IMR-90 (cell line): ENCODE results near the gene MAP1LC3B2. TPM values are rescaled to one million over a fixed set of nuclear protein-coding genes. Genes with fewer than 3 reads are reported as not detected.
"Not testable (repeated sequence)": the region's sequence is repeated elsewhere in the genome, so short reads cannot be mapped to it uniquely, and the experiment has no call there.

ENCODE experiments used
- ATAC-seq: fragments of 200-7000 bp; cut with Tn5 transposase; 2 replicates; pipeline ENCODE4 v1.9.1; 2020; ENCODE audit warnings: low read depth, mild to moderate bottlenecking, moderate library complexity
- BruUV-seq: library from RNA; stranded (reverse); fragments of 400-500 nt; replicated peaks from 2 replicates; lab custom pipeline; 2021; lab: Mats Ljungman, UMichigan
- CTCF ChIA-PET: fragments of 300-600 bp; formaldehyde crosslinking; extraction: SDS; loops from one replicate; lab custom pipeline; 2021; ENCODE audit warnings: antibody characterized with exemption; lab: Yijun Ruan, JAX
- POLR2A ChIA-PET: fragments of 300-600 bp; sonication (Branson Sonifier 250); formaldehyde crosslinking; loops from one replicate; lab custom pipeline; 2022; ENCODE audit warnings: antibody characterized with exemption; ENCODE audit not compliant: unreplicated experiment; lab: Charles Lee
- DNase-seq: peaks from one replicate; pipeline ENCODE4 v3.0.0; 2013
- H2AFZ ChIP-seq: replicated peaks from 2 replicates; pipeline ENCODE3; 2013; ENCODE audit warnings: low read length, mild to moderate bottlenecking; ENCODE audit not compliant: poor library complexity
- H2AK5ac ChIP-seq: 2 replicates; pipeline ENCODE4 v1.6.1; 2013; ENCODE audit warnings: low read depth, low read length, inconsistent platforms
- H2AK9ac ChIP-seq: replicated peaks from 2 replicates; pipeline ENCODE3; 2013; ENCODE audit warnings: mild to moderate bottlenecking, low read depth, low read length, moderate library complexity; ENCODE audit not compliant: poor library complexity
- H2BK120ac ChIP-seq: 2 replicates; pipeline ENCODE4 v1.6.1; 2013; ENCODE audit warnings: low read depth, low read length, inconsistent platforms
- H2BK15ac ChIP-seq: 3 replicates; pipeline ENCODE4 v1.6.1; 2013; ENCODE audit warnings: low read depth, low read length, inconsistent platforms
- H2BK20ac ChIP-seq: 2 replicates; pipeline ENCODE4 v1.6.1; 2013; ENCODE audit warnings: low read depth, mild to moderate bottlenecking, inconsistent platforms, low read length, moderate library complexity
- H2BK5ac ChIP-seq: 2 replicates; pipeline ENCODE4 v1.6.1; 2013; ENCODE audit warnings: mild to moderate bottlenecking, low read depth, low read length, inconsistent platforms; ENCODE audit not compliant: poor library complexity, severe bottlenecking
- H3K14ac ChIP-seq: replicated peaks from 2 replicates; pipeline ENCODE4 v1.6.1; 2013; ENCODE audit warnings: low read depth, low read length, inconsistent platforms
- H3K18ac ChIP-seq: 2 replicates; pipeline ENCODE4 v1.6.1; 2013; ENCODE audit warnings: low read depth, low read length, control low read depth
- H3K23ac ChIP-seq: 2 replicates; pipeline ENCODE4 v1.6.1; 2013; ENCODE audit warnings: low read depth, low read length, inconsistent platforms
- H3K27ac ChIP-seq: 2 replicates; pipeline ENCODE4 v1.5.1; 2013; ENCODE audit warnings: mild to moderate bottlenecking, control low read depth, low read length; ENCODE audit not compliant: insufficient read depth
- H3K27me3 ChIP-seq: 2 replicates; pipeline ENCODE4 v1.6.1; 2013; ENCODE audit warnings: low read length; ENCODE audit not compliant: control insufficient read depth, insufficient read depth
- H3K36me3 ChIP-seq: 2 replicates; pipeline ENCODE4 v1.6.1; 2013; ENCODE audit warnings: low read length, mixed read lengths; ENCODE audit not compliant: control insufficient read depth, insufficient read depth
- H3K4ac ChIP-seq: 2 replicates; pipeline ENCODE4 v1.6.1; 2013; ENCODE audit warnings: low read depth, low read length, inconsistent platforms
- H3K4me1 ChIP-seq: 2 replicates; pipeline ENCODE4 v1.6.1; 2013; ENCODE audit warnings: low read length, mixed read lengths; ENCODE audit not compliant: control insufficient read depth, insufficient read depth
- H3K4me2 ChIP-seq: 2 replicates; pipeline ENCODE4 v1.6.1; 2013; ENCODE audit warnings: low read depth, mild to moderate bottlenecking, control low read depth, low read length, moderate library complexity
- H3K4me3 ChIP-seq: 2 replicates; pipeline ENCODE4 v1.5.1; 2013; ENCODE audit warnings: low read depth, mild to moderate bottlenecking, control low read depth, low read length, moderate library complexity; ENCODE audit not compliant: insufficient read depth
- H3K56ac ChIP-seq: 2 replicates; pipeline ENCODE4 v1.6.1; 2013; ENCODE audit warnings: low read length, inconsistent platforms; ENCODE audit not compliant: insufficient read depth; ENCODE audit errors: extremely low read depth
- H3K79me1 ChIP-seq, 2 experiments: 2 replicates each; pipeline ENCODE4 v1.6.1; 2013; ENCODE audit warnings: low read length in 2 of 2, inconsistent platforms in 1 of 2, low read depth in 1 of 2
- H3K9ac ChIP-seq: 2 replicates; pipeline ENCODE4 v1.6.1; 2013; ENCODE audit warnings: low read depth, low read length, control low read depth
- H3K9me1 ChIP-seq: 2 replicates; pipeline ENCODE4 v1.6.1; 2013; ENCODE audit warnings: low read length, inconsistent platforms; ENCODE audit not compliant: insufficient read depth
- H3K9me3 ChIP-seq: 2 replicates; pipeline ENCODE4 v1.6.1; 2013; ENCODE audit warnings: low read length; ENCODE audit not compliant: control insufficient read depth, insufficient read depth
- H4K20me1 ChIP-seq: 2 replicates; pipeline ENCODE4 v1.6.1; 2013; ENCODE audit warnings: low read length, inconsistent platforms; ENCODE audit not compliant: insufficient read depth
- H4K5ac ChIP-seq: 2 replicates; pipeline ENCODE4 v1.6.1; 2013; ENCODE audit warnings: mild to moderate bottlenecking, low read depth, low read length, control low read depth
- H4K8ac ChIP-seq, 2 experiments: 2 replicates each; pipeline ENCODE4 v1.6.1; 2013; ENCODE audit warnings: low read depth in 2 of 2, low read length in 2 of 2, control low read depth in 1 of 2, inconsistent platforms in 1 of 2
- H4K91ac ChIP-seq: 2 replicates; pipeline ENCODE4 v1.6.1; 2013; ENCODE audit warnings: low read depth, low read length, inconsistent platforms; ENCODE audit not compliant: insufficient read depth
- WGBS, 2 experiments: methylation state at CpG; one replicate each; pipeline versions ENCODE4 v1.1.5 to v1.1.7; 2013; ENCODE audit warnings: missing lambda C conversion rate in 2 of 2; ENCODE audit not compliant: insufficient read length in 1 of 2; ENCODE audit errors: extremely low coverage in 2 of 2; 5-methylcytosine and 5-hydroxymethylcytosine counted together
- dilution Hi-C: fragments of 300-500 bp; cut with HindIII; formaldehyde crosslinking; loops from one replicate; pipeline ENCODE4 v1.14.3; 2018; ENCODE audit warnings: low sequenced_read_pairs; ENCODE audit not compliant: unreplicated experiment
- in situ Hi-C: fragments of 300-500 bp; cut with MboI; formaldehyde crosslinking; loops from 3 replicates; pipeline ENCODE4 v1.14.3; 2019; ENCODE audit warnings: low sequenced_read_pairs, inconsistent platforms, mixed read lengths
- intact Hi-C: fragments of 100-400 bp; cut with micrococcal nuclease; formaldehyde crosslinking; loops from 2 replicates; pipeline ENCODE4 v1.10.0; 2022
- polyA plus RNA-seq, 3 experiments: library from polyadenylated mRNA; depleted of rRNA; stranded (reverse); fragments of >200 nt; gene quantifications; 2 replicates each; pipeline ENCODE4 v1.2.3, GENCODE V29; 2012; ENCODE audit warnings: low replicate concordance in 1 of 3
- total RNA-seq: library from RNA; depleted of rRNA; stranded (reverse); fragments of >200 nt; gene quantifications from 2 replicates; pipeline ENCODE4 v1.2.3, GENCODE V29; 2012

Gene MAP1LC3B2
- total and polyA plus RNA-seq, 2 of the 4 experiments (the other 2 are of a cell fraction): 1.4 TPM; not detected in 1

DNA sequence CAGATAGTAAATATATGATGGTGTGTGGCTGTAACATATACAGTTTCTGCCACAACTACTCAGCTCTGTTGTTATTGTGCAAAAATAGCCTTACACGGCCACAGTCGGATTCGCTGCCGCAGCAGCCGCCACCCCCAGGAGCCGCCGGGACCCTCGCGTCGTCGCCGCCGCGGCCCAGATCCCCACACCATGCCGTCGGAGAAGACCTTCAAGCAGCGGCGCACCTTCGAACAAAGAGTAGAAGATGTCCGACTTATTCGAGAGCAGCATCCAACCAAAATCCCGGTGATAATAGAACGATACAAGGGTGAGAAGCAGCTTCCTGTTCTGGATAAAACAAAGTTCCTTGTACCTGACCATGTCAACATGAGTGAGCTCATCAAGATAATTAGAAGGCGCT is 16.6 kb downstream of the MAP1LC3B2 start:
- intact Hi-C loops: loop anchor here (2.0 to 5.0 kb wide), 2 partner anchors 19 to 98 kb away; no protein-coding TSS in a partner anchor
- H2AK5ac ChIP-seq, H3K23ac ChIP-seq, H2BK15ac ChIP-seq, H2AK9ac ChIP-seq, H3K79me1 ChIP-seq, H3K4me3 ChIP-seq, H3K14ac ChIP-seq, H4K91ac ChIP-seq, H3K4me2 ChIP-seq, H3K36me3 ChIP-seq, in situ Hi-C loops, ATAC-seq, H3K9me3 ChIP-seq, H3K18ac ChIP-seq, H2BK20ac ChIP-seq, H3K9ac ChIP-seq, H3K4ac ChIP-seq, H2AFZ ChIP-seq, POLR2A ChIA-PET, H4K5ac ChIP-seq, H3K27ac ChIP-seq, H2BK120ac ChIP-seq, CTCF ChIA-PET, H3K27me3 ChIP-seq, H3K4me1 ChIP-seq, H3K56ac ChIP-seq, H4K8ac ChIP-seq, H2BK5ac ChIP-seq, BruUV-seq, DNase-seq, dilution Hi-C loops, H4K20me1 ChIP-seq, H3K9me1 ChIP-seq: not testable (repeated sequence)
- WGBS, 2 experiments: 90% methylated on average over 20 of the region's 24 CpGs; no CpG with 5 or more reads in 1 of the 2 experiments
